Esophagus mucosa (tissue), 1 donor: ENCODE data around the gene EVI2A. TPM values are rescaled to one million over a fixed set of nuclear protein-coding genes. Genes with fewer than 3 reads are reported as not detected.
A peak's percentile ranks its signal among the peaks of the same experiment; 100 is the strongest.
"Not testable (repeated sequence)": the region's sequence is repeated elsewhere in the genome, so short reads cannot be mapped to it uniquely, and the experiment has no call there.

Experiments
- ATAC-seq: fragments of 200-7000 bp; cut with Tn5 transposase; one replicate; pipeline ENCODE4 v1.9.1; 2020
- total RNA-seq: library from RNA; stranded (reverse); gene quantifications from one replicate; pipeline ENCODE4 v1.2.4, GENCODE V29; 2023
- donor health status: DM: yes; HTN: yes; CAD: no.

Gene EVI2A
- total RNA-seq, 1 donor from 2014 or later = 0.52 TPM

DNA sequence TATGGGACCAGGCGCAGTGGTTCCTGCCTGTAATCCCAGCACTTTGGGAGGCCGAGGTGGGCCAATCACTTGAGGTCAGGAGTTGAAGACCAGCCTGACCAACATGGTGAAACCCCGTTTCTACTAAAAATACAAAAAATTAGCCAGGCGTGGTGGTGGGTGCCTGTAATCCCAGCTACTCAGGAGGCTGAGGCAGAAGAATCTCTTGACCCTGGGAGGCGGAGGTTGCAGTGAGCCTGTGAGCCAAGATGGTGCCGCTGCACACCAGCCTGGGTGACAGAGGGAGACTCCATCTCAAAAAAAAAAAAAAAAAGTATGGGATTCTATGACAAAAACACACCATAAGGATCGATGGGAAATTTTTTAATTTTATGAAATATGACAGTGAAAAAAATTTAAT lies 9.2 kb downstream of the EVI2A start:
- not testable (repeated sequence) for ATAC-seq

DNA sequence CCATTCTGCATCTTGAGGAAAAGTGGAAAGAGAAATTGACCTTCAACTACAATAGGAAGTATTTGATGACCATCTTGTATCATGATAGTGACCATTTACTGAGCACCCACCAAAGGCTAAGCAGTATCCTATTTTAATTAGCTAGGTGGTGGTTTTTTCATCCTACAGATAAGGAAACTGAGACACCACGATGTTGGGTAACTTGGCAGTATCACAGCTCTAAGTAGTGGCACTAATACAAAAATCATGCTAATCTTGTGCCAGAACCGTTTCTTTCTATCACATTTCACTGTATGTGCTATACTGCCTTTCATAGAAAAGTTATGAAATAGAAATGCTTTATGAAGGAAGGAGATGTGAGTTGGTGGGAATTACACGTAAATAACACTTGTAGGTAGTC lies 9.9 kb downstream of the EVI2A start:
- no peak for ATAC-seq

DNA sequence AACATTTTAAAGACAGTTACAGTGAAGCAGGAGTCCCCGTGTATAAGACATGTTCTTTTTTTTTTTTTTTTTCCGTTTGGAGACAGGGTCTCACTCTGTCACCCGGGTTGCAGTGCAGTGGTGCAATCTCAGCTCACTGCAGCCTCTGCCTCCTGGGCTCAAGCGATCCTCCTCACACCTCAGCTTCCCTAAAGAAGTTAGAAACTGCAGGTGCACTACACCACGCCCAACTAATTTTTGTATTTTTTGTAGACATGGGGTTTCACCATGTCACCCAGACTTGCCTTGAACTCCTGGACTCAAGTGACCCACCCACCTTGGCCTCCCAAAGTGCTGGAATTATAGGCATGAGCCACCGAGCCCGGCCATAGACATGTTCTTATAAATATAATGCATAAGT lies 10.5 kb downstream of the EVI2A start:
- no peak for ATAC-seq

DNA sequence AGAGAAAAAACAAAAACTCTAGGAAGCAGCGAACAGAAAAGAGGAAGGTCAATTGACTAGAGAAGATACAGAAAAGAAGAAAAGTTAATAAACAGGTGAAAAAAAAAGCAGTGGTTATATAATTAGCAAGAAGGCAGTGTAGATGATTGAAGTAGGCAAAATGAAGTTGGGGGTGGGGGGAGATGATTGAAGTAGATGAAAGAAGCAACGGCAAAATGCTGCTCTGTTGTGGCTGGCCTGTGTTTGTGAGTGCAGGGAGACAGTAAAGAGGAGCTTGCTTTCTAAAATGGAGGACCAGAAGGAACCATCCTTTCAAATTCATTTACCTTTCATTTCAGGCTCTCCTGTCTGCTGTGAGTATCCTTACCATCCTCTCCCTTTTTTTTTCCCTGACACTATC lies 11.2 kb downstream of the EVI2A start:
- ATAC-seq = no peak

DNA sequence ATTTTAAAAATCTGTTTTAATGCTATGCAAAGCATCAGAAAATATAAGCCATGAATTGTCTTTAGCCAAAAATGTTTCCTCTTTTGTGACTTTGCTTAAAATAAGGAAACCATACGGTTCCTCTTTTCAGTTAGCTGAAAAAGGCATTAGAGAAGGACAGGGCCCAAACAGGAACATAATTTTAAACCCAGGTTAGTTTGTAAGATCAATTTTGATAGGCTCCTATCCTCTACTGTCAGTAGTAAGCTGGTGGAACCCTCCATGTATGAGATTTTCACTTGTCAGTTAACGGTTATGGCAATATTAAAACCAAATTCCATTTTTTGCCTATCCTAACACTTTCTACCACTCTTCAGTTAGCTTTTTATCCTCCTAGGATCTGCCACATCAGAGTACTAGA lies 11.9 kb downstream of the EVI2A start:
- peak; percentile 38 for ATAC-seq

DNA sequence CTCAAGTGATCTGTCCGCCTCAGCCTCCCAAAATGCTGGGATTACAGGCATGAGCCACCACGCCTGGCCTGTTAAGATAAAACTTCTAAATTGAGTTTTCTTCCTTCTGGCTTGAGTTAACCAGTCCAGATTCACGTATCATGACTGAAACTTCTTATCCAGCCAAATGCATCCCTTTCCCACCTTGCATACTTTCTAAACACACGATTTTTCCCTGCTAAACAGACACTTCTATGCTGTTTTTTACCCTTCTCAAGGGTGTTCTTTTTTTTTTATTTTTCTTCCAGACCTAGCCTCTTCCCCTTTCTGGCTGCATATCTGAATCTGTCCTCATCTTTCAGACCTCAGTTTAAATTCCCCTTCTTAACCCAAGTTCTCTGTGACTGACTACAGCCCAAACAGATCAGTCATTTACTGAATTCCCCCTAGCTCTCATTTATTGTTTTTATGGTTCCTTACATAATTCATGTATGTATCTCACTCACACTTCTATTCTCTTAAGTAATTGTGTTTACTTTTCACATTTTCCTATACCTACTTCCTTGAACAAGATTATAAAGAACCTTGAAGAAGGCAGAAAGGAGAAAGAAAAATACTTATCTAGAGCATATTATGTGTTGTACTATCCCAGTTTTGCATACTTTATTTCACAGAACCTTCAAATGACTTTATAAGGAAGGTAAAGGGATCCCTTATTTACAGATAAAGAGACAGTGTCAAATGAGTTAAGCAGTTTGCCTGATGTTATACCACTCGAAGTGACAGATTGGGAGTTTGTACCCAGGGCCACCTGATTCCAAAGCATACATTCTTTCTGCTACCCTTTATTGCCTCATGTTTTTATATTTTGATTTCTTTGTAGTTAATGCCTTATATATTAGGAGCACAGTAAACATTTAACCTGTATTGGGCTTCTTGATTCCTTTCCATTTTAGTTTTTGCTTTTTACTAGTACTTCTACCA lies 12.8 kb downstream of the EVI2A start:
- ATAC-seq = no peak

DNA sequence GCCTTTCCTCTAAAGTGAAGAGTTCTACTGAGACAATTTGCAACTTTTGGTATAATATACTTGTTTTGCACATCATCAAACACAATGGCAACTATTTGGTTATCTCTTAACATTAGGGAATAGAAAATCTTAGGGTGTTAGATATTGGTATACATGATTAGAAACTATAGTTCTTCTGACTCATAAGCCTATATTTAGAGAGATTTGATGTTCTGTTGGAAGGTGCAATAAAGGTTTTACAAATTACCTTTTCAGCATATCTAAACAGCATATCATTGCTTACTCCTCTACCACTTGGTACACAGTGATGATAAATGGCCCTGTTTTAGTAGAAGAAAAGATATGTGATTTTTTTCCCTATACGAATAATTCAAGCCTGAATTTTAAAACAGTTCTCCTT lies 13.8 kb downstream of the EVI2A start:
- ATAC-seq = no peak

DNA sequence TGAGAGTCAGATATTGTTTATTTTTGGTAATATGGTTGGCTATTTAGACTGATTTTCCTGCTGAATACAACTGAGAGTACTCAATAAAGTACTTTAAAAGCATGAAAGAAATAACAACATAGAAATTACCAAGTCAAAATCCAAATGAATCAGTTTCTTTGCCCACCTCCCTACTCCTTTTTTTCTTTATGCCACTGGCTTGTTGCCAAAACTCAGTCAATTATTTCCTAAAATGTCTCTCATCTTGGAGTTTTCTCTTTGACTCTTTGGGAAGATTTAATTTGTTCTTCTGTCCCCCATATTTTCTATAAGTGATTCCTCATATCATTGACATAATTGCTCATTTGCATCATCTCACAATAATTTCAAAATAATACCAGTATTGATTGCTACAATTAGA lies 21.8 kb downstream of the EVI2A start:
- no peak for ATAC-seq

DNA sequence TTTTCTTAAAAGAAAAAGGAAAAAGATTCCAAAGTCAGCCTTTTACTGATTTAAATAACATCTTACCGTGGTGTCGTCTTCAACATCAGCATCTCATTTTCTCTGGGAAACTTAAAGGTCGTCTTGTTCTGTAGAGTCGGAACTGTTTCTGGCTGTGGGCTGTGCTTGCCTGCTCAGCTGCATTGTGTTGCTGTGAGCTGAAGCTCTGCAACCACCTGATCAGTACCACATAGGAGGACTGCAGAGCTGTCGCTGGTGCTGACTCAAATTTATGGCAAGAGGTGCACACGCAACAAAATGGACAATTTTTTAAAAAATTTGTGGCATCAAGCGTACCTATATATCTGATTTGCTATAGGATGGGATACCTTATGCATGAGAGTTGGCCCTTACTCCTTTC lies 24.3 kb downstream of the EVI2A start, which contains the start of gene OMG:
OMG (minus strand) TSS at position 150 of the 400 bp plus-strand sequence. CDS start 908 bp downstream, outside the sequence.
- ATAC-seq = no peak

DNA sequence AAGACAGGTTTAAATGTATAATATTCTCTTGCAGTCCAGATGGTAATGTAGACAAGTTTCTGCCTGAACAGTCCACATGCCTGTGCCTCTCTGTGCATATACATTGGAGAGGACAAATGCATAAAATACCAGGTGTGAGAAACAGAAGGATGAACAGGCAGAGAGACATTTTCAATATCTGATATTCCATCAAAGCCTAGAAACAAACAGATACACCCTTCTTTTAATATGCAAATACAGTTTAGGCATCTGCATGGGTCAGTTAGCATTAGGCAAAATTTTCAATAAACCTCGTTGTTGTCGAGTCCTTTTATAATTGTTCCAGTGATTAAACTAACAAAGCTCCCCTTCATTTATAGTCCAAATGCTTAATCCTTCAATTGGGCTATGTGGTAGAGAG lies 25.3 kb downstream of the EVI2A start:
- no peak for ATAC-seq

DNA sequence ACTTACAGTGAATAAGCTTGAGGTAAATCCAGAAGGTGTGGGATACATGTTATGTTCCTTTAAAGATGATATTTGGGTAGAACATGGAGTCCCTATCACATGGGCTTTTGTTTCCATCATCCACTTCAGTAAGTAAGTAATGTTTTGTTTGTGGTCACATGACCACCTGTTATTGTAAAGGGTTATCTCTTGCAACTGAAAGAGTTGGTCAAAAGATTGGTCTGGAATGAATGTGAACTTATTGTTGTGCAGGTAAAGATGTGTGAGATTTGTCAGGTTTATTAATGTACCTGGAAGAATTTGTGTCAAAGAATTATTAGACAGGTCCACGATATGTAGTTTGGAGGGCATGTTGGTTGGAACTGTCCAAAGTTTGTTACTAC lies 25.9 kb downstream of the EVI2A start:
- no peak for ATAC-seq

DNA sequence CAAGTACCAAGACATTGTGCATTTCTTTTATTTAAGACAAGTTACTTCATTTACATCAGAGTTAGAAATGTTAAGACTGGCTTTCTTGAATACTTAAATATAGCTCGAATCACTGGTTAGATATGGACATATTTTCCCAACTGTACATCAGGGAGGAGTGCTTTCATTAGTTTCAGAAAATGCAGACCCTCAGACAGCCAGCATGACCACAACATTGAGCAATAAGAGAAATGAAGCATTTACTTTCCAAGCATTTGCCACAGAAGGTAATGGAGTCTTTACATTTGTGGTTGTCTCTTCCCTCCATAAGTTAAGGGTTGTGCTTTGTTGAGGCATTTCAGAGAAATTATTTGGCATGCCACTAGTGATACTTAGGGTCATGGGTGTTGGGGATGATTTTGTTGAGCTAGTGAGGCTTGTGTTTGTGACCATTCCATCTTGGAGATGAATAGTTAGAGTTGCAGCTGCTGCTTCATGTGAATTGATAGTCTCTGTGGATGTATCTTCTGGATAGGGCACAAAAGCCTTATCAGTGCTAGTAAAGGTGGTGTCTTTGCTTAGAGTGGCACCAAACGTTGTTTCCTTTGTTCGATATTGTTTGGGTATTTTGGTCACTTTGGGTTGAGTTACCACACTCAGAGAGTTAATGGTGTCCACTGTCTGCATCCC lies 26.5 kb downstream of the EVI2A start:
- no peak for ATAC-seq

DNA sequence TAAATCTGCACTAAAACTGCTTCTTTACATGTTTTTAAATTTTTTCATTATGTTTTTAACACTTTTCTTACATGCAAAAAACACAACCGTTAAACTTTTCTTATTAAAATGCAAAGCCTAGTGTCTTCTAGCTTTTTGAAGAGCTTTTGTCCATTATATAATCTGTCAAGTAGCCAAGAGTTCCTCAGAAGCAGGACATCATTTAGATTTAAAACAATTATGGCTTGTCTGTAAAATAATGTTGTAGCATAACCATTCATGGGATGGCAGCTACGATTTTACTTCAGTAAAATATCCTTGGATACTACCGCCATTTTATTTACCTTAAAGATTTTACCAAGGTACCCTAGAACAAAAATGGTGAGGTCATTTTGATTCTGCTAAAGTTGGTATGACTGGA lies 27.2 kb downstream of the EVI2A start:
- no peak for ATAC-seq

DNA sequence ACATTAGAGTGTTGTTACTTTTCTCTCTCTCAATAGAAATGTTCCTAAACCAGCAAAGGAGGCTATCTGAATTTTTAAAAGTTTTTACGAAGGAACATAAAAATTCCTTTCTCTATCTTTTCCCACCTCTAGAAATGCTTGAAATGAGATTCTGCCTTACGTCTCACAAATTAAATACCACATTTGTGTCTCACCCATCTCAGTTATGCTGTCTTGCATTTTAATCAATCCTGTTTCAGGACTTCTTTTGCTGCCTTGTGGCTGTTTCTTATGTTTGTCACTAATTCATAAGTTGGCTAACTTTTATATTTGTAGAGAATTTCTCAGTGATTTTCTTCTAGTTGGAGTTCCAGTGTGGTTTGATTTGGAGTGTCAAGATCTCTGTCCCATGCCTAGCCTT lies 27.8 kb downstream of the EVI2A start:
- ATAC-seq = no peak

DNA sequence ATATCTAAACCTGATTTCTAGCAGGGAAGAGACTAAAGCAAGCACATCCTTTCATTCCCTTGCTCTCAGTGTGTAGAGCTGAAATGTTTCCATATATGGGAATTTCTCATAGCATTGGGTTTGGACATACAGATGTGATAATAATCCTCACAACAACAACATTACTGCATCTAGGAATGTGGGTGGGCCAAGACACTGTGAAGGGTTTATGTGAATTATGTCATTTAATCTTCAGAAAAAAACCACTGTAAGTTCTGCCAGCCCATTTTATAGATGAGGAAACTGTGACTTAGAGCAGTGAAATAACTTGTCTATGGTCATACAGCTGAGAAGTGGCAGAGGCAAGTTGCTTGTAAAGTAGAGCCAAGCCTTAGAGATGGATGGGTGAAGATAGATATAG lies 29.6 kb downstream of the EVI2A start:
- ATAC-seq = no peak

DNA sequence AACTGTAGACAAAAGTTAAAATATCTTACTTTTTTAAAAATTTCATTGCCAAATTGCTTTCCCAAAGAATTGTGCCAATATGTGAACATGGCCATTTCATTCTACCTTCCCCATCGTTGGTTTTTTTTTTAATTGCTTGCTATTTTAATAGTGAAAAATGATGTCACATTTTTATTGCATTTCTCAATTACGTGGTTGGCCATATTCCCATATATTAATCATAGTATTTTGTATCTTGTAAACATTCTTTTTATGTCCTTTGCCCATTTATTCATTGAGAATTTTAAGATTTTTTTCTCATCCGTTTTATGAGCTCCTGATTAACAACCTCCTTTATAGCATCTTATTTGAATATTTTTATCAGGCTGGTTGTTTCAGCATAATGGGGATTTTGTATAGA lies 31.6 kb downstream of the EVI2A start:
- no peak for ATAC-seq

DNA sequence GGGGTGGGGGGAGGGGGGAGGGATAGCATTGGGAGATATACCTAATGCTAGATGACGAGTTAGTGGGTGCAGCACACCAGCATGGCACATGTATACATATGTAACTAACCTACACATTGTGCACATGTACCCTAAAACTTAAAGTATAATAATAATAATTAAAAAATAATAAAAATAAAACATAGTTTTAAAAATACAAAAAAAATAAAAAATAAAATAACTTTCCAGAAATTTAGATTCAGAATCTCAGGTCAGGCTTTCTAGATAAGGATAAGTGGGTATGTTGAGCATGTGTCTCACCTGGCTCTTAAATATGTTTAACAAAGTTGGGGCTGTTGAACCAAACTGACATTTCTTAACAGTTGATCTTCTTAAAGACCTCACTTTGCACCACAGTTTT lies 33.5 kb downstream of the EVI2A start:
- ATAC-seq = not testable (repeated sequence)

DNA sequence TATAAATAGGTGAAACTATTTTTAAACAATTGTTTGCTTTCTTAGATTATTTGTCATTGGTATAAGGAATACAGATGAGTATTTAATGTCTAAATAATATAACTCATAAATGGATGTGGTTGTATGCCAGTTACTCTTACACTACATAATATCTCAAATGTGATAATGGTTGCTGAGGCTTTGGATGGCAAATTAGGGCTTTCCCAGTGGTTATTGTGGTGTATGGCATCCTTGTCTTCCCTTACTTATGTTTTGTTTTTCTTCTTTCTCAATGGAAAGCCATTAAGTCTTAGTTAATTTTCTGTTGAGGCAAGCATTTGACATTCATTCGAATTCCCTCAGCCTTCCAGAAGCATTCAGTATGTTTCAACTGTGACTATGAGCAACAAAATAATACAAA lies 34.8 kb downstream of the EVI2A start:
- ATAC-seq = no peak

DNA sequence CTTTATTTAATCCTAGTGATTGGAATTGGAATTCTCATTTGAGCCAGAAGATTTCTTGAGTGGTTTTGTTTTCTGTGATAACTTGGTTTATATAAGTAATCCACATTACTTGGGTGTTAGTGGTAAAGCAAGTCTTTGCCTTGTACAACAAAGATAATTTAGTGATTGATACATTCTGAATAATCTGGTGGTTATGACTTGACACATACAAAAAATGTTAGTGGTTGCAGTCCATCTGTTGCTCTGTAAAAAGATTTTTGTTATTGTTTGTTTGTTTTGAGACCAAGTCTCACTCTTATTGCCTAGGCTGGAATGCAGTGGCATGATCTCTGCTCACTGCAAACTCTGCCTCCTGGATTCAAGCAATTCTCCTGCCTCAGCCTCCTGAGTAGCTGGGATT lies 37.6 kb downstream of the EVI2A start:
- ATAC-seq = no peak

DNA sequence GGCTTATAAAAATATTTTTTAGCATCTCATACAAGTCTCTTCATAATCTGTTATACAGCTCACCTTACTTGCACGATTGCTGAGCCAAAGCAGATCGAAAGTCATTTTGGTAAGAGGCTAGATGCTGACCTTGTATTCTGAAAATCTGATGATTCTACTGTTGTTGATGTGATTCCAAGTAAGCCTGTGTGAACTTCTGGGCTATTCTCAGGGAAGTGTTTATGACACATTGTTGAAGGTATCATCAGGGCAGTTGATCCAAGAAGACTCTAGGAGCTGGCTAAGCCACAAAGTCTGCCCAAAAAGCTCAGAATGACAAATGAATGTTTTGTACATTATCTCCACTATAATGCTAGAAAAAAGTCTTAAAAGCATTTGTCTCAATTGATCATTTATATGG lies 40.4 kb downstream of the EVI2A start:
- ATAC-seq = no peak

DNA sequence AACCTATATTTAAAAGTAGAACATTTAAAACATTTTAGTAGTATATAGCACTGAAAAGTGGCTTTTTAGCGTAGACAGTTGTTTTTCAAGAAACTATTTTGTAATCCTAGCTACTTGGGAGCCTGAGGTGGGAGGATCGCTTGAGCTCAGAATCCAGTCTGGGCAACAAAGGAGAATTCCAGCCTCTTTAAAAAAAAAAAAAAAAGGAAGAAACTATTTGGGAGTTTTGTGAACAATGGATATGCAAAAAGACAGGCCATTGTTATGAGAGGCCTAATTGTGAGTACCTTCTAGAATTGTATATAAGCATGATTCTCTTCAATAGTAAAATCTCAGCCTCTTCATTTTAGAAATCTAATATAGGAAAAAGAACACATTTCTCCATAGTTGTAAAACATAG lies 42.0 kb downstream of the EVI2A start:
- no peak for ATAC-seq

DNA sequence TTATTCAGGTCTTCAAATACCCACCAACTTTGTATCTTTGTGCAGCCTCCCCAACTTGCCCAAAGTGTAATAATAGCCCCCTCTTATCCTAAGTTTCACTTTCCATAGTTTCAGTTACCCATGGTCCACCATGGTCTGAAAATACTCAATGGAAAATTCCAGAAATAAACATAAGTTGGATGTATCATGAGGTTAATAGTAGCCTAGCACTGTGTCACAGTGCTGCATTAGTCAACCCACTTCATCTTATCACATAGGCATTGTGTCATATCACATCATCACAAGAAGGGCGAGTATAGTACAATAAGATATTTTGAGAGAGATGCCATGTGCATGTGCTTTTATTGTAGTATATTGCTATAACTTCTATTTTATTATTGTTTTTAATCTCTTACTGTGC lies 46.3 kb downstream of the EVI2A start:
- no peak for ATAC-seq

DNA sequence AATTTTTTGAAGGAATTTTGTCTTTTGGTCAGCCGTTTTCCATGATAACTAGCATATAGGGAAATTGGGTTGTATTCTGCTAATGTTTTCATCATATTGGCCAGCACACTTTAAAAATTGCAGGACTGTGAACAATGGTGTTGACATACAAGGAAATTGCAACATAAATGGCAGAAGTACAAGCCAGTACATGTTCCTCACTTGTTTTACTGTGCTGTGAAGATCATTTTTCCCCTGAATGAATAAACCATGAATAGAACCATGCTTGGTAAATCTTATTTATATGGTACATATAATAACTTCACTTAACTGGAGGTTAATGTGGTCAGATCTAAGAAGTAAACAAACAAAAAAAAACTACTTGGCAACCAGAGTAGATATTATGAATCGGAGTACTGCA lies 47.2 kb downstream of the EVI2A start:
- ATAC-seq = peak; percentile 90

DNA sequence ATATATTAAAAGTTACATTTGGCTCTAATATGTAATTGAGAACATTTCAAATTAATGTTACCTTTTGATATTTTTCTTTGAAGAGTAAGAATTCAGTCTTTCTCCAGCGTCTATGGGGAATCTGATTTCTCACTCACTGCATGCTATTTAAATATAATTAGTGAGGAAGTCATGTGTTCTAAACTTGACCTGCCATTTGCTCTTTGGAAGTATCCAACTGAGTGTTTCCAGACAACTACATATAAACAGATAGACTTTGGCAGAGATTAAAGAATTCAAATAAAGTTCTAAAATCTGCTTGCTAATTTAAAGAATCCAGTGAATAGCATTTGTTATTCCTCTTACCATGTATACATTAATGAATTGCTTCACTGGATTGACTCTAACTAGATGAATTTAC lies 47.9 kb downstream of the EVI2A start:
- ATAC-seq = no peak
